Body of pancreas (tissue), 4 donors: ENCODE results near the gene ATXN1. TPM values are rescaled to one million over a fixed set of nuclear protein-coding genes. Genes with fewer than 3 reads are reported as not detected.
"Not testable (repeated sequence)": the region's sequence is repeated elsewhere in the genome, so short reads cannot be mapped to it uniquely, and the experiment has no call there.

Experiments
- ATAC-seq: fragments of 150-250 bp; one replicate; pipeline ENCODE4 v1.9.1; 2016
- DNase-seq, 4 donors: peaks; one replicate each; pipeline ENCODE4 v3.0.0-alpha.2; 2019
- H3K27ac ChIP-seq, 4 donors: fragments of 200-600 bp; sonication (generic); 1 replicate in 3 of 4; 2 replicates in 1 of 4; pipeline versions ENCODE4 v1.5.1 to v1.6.1; 2016 to 2019; ENCODE audit warnings: mild to moderate bottlenecking in 1 of 4, mixed read lengths in 1 of 4, moderate library complexity in 1 of 4
- H3K27me3 ChIP-seq, 2 donors: fragments of 200-600 bp; sonication (generic); one replicate each; pipeline ENCODE4 v1.6.0; 2016; ENCODE audit warnings: mild to moderate bottlenecking in 1 of 2
- H3K36me3 ChIP-seq, 2 donors: fragments of 200-600 bp; sonication (generic); replicated peaks in 1 of 2; 2 replicates each; pipeline ENCODE4 v1.5.1; 2016; ENCODE audit warnings: low read depth in 2 of 2; ENCODE audit not compliant: insufficient read depth in 1 of 2
- H3K4me1 ChIP-seq: fragments of 200-600 bp; sonication (generic); one replicate; pipeline ENCODE4 v1.6.0; 2016
- H3K4me3 ChIP-seq, 2 donors: fragments of 200-600 bp; sonication (generic); 1 replicate in 1 of 2; 2 replicates in 1 of 2; pipeline ENCODE4 v1.5.1; 2016 to 2019
- H3K9me3 ChIP-seq, 3 donors: fragments of 200-600 bp; sonication (generic); 1 replicate in 2 of 3; 2 replicates in 1 of 3; pipeline ENCODE4 v1.5.1; 2016
- CTCF ChIP-seq, 7 experiments: fragments of 450-650 bp in 4 of 7; fragments of 200-600 bp in 3 of 7; sonication (generic) in 3 of 7; IDR thresholded peaks; one replicate each; pipeline ENCODE4 v1.5.1; 2016 to 2019; ENCODE audit warnings: antibody characterized with exemption in 7 of 7
- POLR2A ChIP-seq, 3 donors: fragments of 450-650 bp; IDR thresholded peaks; one replicate each; pipeline ENCODE4 v1.6.1; 2016; ENCODE audit warnings: antibody characterized with exemption in 3 of 3, mild to moderate bottlenecking in 2 of 3
- WGBS, 2 donors: methylation state at CpG; one replicate each; pipeline ENCODE4 v1.1.5; 2017; 5-methylcytosine and 5-hydroxymethylcytosine counted together
- intact Hi-C: fragments of 100-400 bp; cut with DNase I; formaldehyde crosslinking; loops from one replicate; pipeline ENCODE4 v1.15.1; 2023
- total RNA-seq, 2 donors: library from RNA; depleted of rRNA; stranded (reverse); fragments of >200 nt; gene quantifications; one replicate each; pipeline ENCODE4 v1.1.0, GENCODE V29; 2016

The ATXN1 gene
- total RNA-seq, 2 donors from 2014 or later = 24.6 to 24.7 TPM

GRCh38 chr6:16623029-16623653, 138.1 kb downstream of the ATXN1 start:
- ATAC-seq (no peak), DNase-seq (no peak)
- Histone ChIP-seq H3K36me3 (no peaks in the 10 kb centered on the region), H3K9me3 (no peaks in the 10 kb centered on the region), H3K4me3 (no peak overlapping the region), H3K4me1 (peaks cover 4% of the 10 kb centered on the region), H3K27me3 (no peaks in the 10 kb centered on the region), H3K27ac (no peak overlapping the region)
- 64 to 88% methylated on average over 3 of the region's 3 CpGs for whole genome bisulfite sequencing, 2 donors
- intact Hi-C loops = no loop called here
- TF ChIP-seq POLR2A (IDR thresholded peaks at IDR 0.05) (no peak), CTCF (IDR thresholded peaks at IDR 0.05) (no peak)

- intact Hi-C loops = no loop called here
- DNase-seq (no peak), ATAC-seq (no peak)
- Histone ChIP-seq H3K27ac (no peak overlapping the region), H3K27me3 (no peaks in the 10 kb centered on the region), H3K9me3 (no peaks in the 10 kb centered on the region), H3K36me3 (no peaks in the 10 kb centered on the region), H3K4me3 (no peak overlapping the region), H3K4me1 (peaks cover 4% of the 10 kb centered on the region)
- TF ChIP-seq CTCF (IDR thresholded peaks at IDR 0.05) (no peak), POLR2A (IDR thresholded peaks at IDR 0.05) (no peak)
- 86 to 93% methylated on average over 5 of the region's 5 CpGs for WGBS, 2 donors
Observed at GRCh38 chr6:16622193-16622592, 139.1 kb downstream of the ATXN1 start.

- Histone ChIP-seq H3K4me3 (no peak overlapping the region), H3K27me3 (no peaks in the 10 kb centered on the region), H3K4me1 (peaks cover 4% of the 10 kb centered on the region), H3K9me3 (no peaks in the 10 kb centered on the region), H3K36me3 (no peaks in the 10 kb centered on the region), H3K27ac (no peak overlapping the region)
- DNase-seq (no peak), ATAC-seq (no peak)
- intact Hi-C loops = no loop called here
- TF ChIP-seq CTCF (IDR thresholded peaks at IDR 0.05) (no peak), POLR2A (IDR thresholded peaks at IDR 0.05) (no peak)
- 47 to 54% methylated on average over 6 of the region's 6 CpGs for WGBS, 2 donors
Observed at GRCh38 chr6:16621002-16621401, 140.3 kb downstream of the ATXN1 start.

- Histone ChIP-seq H3K27me3 (no peaks in the 10 kb centered on the region), H3K4me1 (peaks cover 4% of the 10 kb centered on the region), H3K27ac (no peak overlapping the region), H3K4me3 (no peak overlapping the region), H3K9me3 (no peaks in the 10 kb centered on the region), H3K36me3 (no peaks in the 10 kb centered on the region)
- intact Hi-C loops = no loop called here
- DNase-seq = no peak
- TF ChIP-seq POLR2A (IDR thresholded peaks at IDR 0.05) (no peak), CTCF (IDR thresholded peaks at IDR 0.05) (no peak)
- ATAC-seq = no peak
- 96 to 97% methylated on average over 2 of the region's 2 CpGs for WGBS, 2 donors
Observed at GRCh38 chr6:16619777-16620176, 141.5 kb downstream of the ATXN1 start.

- H3K4me1 ChIP-seq = peaks cover 4% of the 10 kb centered on the region
- H3K36me3 ChIP-seq = no peaks in the 10 kb centered on the region
- H3K9me3 ChIP-seq = no peaks in the 10 kb centered on the region
- H3K4me3 ChIP-seq = no peak overlapping the region
- TF ChIP-seq POLR2A (IDR thresholded peaks at IDR 0.05) (no peak), CTCF (IDR thresholded peaks at IDR 0.05) (no peak)
- ATAC-seq (no peak), DNase-seq (no peak)
- H3K27ac ChIP-seq = no peak overlapping the region
- no peaks in the 10 kb centered on the region for H3K27me3 ChIP-seq
- intact Hi-C loops = no loop called here
- 44 to 45% methylated on average over 2 of the region's 2 CpGs for WGBS, 2 donors
Observed at GRCh38 chr6:16618962-16619361, 142.3 kb downstream of the ATXN1 start.

GRCh38 chr6:16615215-16615614, 146.0 kb downstream of the ATXN1 start:
- intact Hi-C loops, H3K27me3 ChIP-seq, H3K27ac ChIP-seq, H3K4me1 ChIP-seq, H3K9me3 ChIP-seq, DNase-seq, H3K36me3 ChIP-seq, H3K4me3 ChIP-seq, ATAC-seq: not testable (repeated sequence)
- 98 to 100% methylated on average over 2 to 3 of the region's 6 CpGs for WGBS, 2 donors

- H3K4me3 ChIP-seq, H3K36me3 ChIP-seq, intact Hi-C loops, ATAC-seq, H3K4me1 ChIP-seq, DNase-seq, H3K27ac ChIP-seq, H3K27me3 ChIP-seq, H3K9me3 ChIP-seq: not testable (repeated sequence)
- WGBS, 2 donors = 86 to 100% methylated on average over 3 of the region's 3 CpGs
Observed at GRCh38 chr6:16614143-16614542, 147.1 kb downstream of the ATXN1 start.
